ENCODE results near the gene TUBG1. TPM values are rescaled to one million over a fixed set of nuclear protein-coding genes. Genes with fewer than 3 reads are reported as not detected.

TUBG1 gene
- total and polyA plus RNA-seq, 2 of the 8 experiments (the other 6 are each of a cell fraction or from before 2014, with no cell fraction given) = 109 to 208 TPM

GRCh38 chr17:42629411-42630009 lies 20.0 kb downstream of the TUBG1 start:
- no peak for DNase-seq (ENCODE audit: low read depth in 1 of 2, low spot score in 2 of 2)
- Histone ChIP-seq H4K20me1 (replicated peaks in 1 of 2; ENCODE audit: control insufficient read depth in 1 of 2, insufficient read depth in 2 of 2, low read length in 2 of 2) (no peaks in the 10 kb centered on the region), H3K36me3 (ENCODE audit: control insufficient read depth in 2 of 4, insufficient read depth in 4 of 4, low read length in 3 of 4) (no peaks in the 10 kb centered on the region), H3K23me2 (ENCODE audit: low read depth, low read length) (no peaks in the 10 kb centered on the region), H3K4ac (replicated peaks; ENCODE audit: insufficient read length, low read depth, low read length) (no peak overlapping the region), H2BK20ac (ENCODE audit: low read length) (no peak overlapping the region), H3K23ac (ENCODE audit: insufficient read length) (no peak overlapping the region), H4K8ac (ENCODE audit: extremely low read depth, insufficient read depth, low read length) (no peak overlapping the region), H3K9ac (replicated peaks in 1 of 4; ENCODE audit: extremely low read depth in 1 of 4, low read depth in 3 of 4, low read length in 3 of 4) (no peak overlapping the region; a peak in 1 of 7 replicates), H3K4me1 (replicated peaks in 1 of 4; ENCODE audit: control insufficient read depth in 3 of 4, insufficient read depth in 4 of 4, low read length in 3 of 4) (no peaks in the 10 kb centered on the region), H2BK12ac (ENCODE audit: low read depth, low read length) (no peak overlapping the region), H4K5ac (ENCODE audit: insufficient read length, low read depth, low read length) (no peak overlapping the region), H2BK15ac (ENCODE audit: low read length) (no peak overlapping the region), H2AK5ac (ENCODE audit: low read depth, low read length) (no peak overlapping the region), H3K56ac (replicated peaks; ENCODE audit: insufficient read length, low read depth, low read length) (no peak overlapping the region), H3K27ac (ENCODE audit: low read depth, low read length) (no peak overlapping the region), H3K4me2 (ENCODE audit: insufficient read depth in 1 of 2, low read depth in 2 of 2, low read length in 2 of 2) (no peak overlapping the region), H3K9me3 (ENCODE audit: insufficient read depth in 2 of 2, low read depth in 1 of 2, low read length in 1 of 2) (no peaks in the 10 kb centered on the region), H3K14ac (ENCODE audit: insufficient read length) (no peak overlapping the region), H3K79me1 (ENCODE audit: low read depth, low read length) (no peaks in the 10 kb centered on the region), H2BK120ac (replicated peaks; ENCODE audit: low read depth, low read length) (no peak overlapping the region), H2BK5ac (ENCODE audit: low read depth, low read length) (no peak overlapping the region), H3K4me3 (ENCODE audit: extremely low read depth in 1 of 4, insufficient read depth in 2 of 4, low read depth in 3 of 4, low read length in 4 of 4) (no peak overlapping the region), H3K27me3 (replicated peaks in 1 of 4; ENCODE audit: control insufficient read depth in 3 of 4, extremely low read depth in 1 of 4, insufficient read depth in 3 of 4, low read length in 3 of 4) (no peaks in the 10 kb centered on the region), H4K91ac (replicated peaks; ENCODE audit: insufficient read length, low read length) (no peak overlapping the region), H2AFZ (ENCODE audit: low read length) (no peak overlapping the region), H3K18ac (ENCODE audit: extremely low read depth, low read length) (no peak overlapping the region), H3K79me2 (ENCODE audit: control insufficient read depth in 1 of 2, insufficient read depth in 2 of 2, low read length in 2 of 2) (no peaks in the 10 kb centered on the region)
- FAIRE-seq = no peak
- ChIA-PET POLR2A (ENCODE audit: partially characterized antibody) (interaction anchor here (1.8 kb wide), 1 partner anchor 14 kb away, joined by 5 read pairs; no protein-coding TSS in a partner anchor), CTCF (ENCODE audit: partially characterized antibody) (interaction anchor here (1.5 kb wide), 1 partner anchor 49 kb away, joined by 5 read pairs; no protein-coding TSS in a partner anchor)
- WGBS, 2 experiments (ENCODE audit: extremely low coverage in 1 of 2, insufficient coverage in 1 of 2, insufficient read length in 1 of 2, insufficient replicate concordance in 2 of 2, low coverage in 1 of 2, low lambda C conversion rate in 2 of 2, missing lambda C conversion rate in 1 of 2) = 82% methylated on average over 3 of the region's 3 CpGs; no CpG with 5 or more reads in 1 of the 2 experiments

Data from H1 (cell line).